NCI-H460 (cell line): Measurements from ENCODE around the gene TRAPPC2L. TPM values are rescaled to one million over a fixed set of nuclear protein-coding genes. Genes with fewer than 3 reads are reported as not detected.

Experiments used
- DNase-seq: peaks from one replicate; pipeline ENCODE4 v3.0.0-alpha.2; 2016; ENCODE audit warnings: low read depth; ENCODE audit errors: extremely low read depth
- total RNA-seq: library from RNA; depleted of rRNA; stranded (reverse); fragments of >200 nt; shearing (Covaris generic); gene quantifications from 2 replicates; pipeline ENCODE4 v1.2.3, GENCODE V29; 2014

Gene TRAPPC2L
- total RNA-seq, 1 experiment from 2014 or later: 21.1 TPM

GRCh38 chr16:88872650-88873331 is 15.9 kb downstream of the TRAPPC2L start:
- no peak for DNase-seq

GRCh38 chr16:88874938-88875599 is 18.1 kb downstream of the TRAPPC2L start:
- DNase-seq: no peak

GRCh38 chr16:88875703-88876234 is 18.8 kb downstream of the TRAPPC2L start:
- DNase-seq: no peak

- DNase-seq: no peak
Measured at GRCh38 chr16:88876942-88877526, 20.1 kb downstream of the TRAPPC2L start.

- DNase-seq: no peak
Measured at GRCh38 chr16:88877564-88878289, 20.8 kb downstream of the TRAPPC2L start.

- no peak for DNase-seq
Measured at GRCh38 chr16:88878356-88878755, 21.4 kb downstream of the TRAPPC2L start.

- DNase-seq: no peak
Measured at GRCh38 chr16:88878967-88879787, 22.2 kb downstream of the TRAPPC2L start.

GRCh38 chr16:88879788-88880055 is 22.8 kb downstream of the TRAPPC2L start:
- DNase-seq: no peak

GRCh38 chr16:88880226-88881006 is 23.5 kb downstream of the TRAPPC2L start:
- DNase-seq: no peak

GRCh38 chr16:88881007-88881615 is 24.2 kb downstream of the TRAPPC2L start:
- no peak for DNase-seq

GRCh38 chr16:88881675-88882357 is 24.9 kb downstream of the TRAPPC2L start:
- no peak for DNase-seq

- DNase-seq: no peak
Measured at GRCh38 chr16:88882358-88883030, 25.6 kb downstream of the TRAPPC2L start.

- no peak for DNase-seq
Measured at GRCh38 chr16:88883117-88883895, 26.4 kb downstream of the TRAPPC2L start.

- no peak for DNase-seq
Measured at GRCh38 chr16:88883946-88884345, 27.0 kb downstream of the TRAPPC2L start.

GRCh38 chr16:88884569-88885271 is 27.8 kb downstream of the TRAPPC2L start:
- no peak for DNase-seq

GRCh38 chr16:88885693-88886280 is 28.9 kb downstream of the TRAPPC2L start:
- no peak for DNase-seq
